ENCODE measurements around the gene CUL4A.
"Not testable (repeated sequence)": the region's sequence is repeated elsewhere in the genome, so short reads cannot be mapped to it uniquely, and the experiment has no call there.

The CUL4A gene

GRCh38 chr13:113232208-113233003, 23.0 kb downstream of the CUL4A start:
- no peak for DNase-seq (ENCODE audit: low read depth)
- TF ChIP-seq CTCF (IDR thresholded peaks at IDR 0.05; ENCODE audit: insufficient read depth, low read depth, low read length, missing control alignments), result no peak
- H3K4me3 ChIP-seq (ENCODE audit: low read depth, low read length), result no peak overlapping the region

- H3K4me3 ChIP-seq (ENCODE audit: low read depth, low read length), result no peak overlapping the region
- no peak for DNase-seq (ENCODE audit: low read depth)
- TF ChIP-seq CTCF (IDR thresholded peaks at IDR 0.05; ENCODE audit: insufficient read depth, low read depth, low read length, missing control alignments), result no peak
These were observed 23.7 kb downstream of the CUL4A start for GRCh38 chr13:113233101-113233500.

- no peak overlapping the region for H3K4me3 ChIP-seq (ENCODE audit: low read depth, low read length)
- DNase-seq (ENCODE audit: low read depth), result no peak
- TF ChIP-seq CTCF (IDR thresholded peaks at IDR 0.05; ENCODE audit: insufficient read depth, low read depth, low read length, missing control alignments), result no peak
These were observed 29.1 kb downstream of the CUL4A start for GRCh38 chr13:113238536-113238935.

- no peak for TF ChIP-seq CTCF (IDR thresholded peaks at IDR 0.05; ENCODE audit: insufficient read depth, low read depth, low read length, missing control alignments)
- no peak overlapping the region for H3K4me3 ChIP-seq (ENCODE audit: low read depth, low read length)
- no peak for DNase-seq (ENCODE audit: low read depth)
These were observed 29.9 kb downstream of the CUL4A start for GRCh38 chr13:113239357-113239756.

- H3K4me3 ChIP-seq (ENCODE audit: low read depth, low read length), result no peak overlapping the region
- TF ChIP-seq CTCF (IDR thresholded peaks at IDR 0.05; ENCODE audit: insufficient read depth, low read depth, low read length, missing control alignments), result no peak
- DNase-seq (ENCODE audit: low read depth), result no peak
These were observed 30.6 kb downstream of the CUL4A start for GRCh38 chr13:113239986-113240385.

GRCh38 chr13:113241623-113242022, 32.2 kb downstream of the CUL4A start:
- DNase-seq (ENCODE audit: low read depth); H3K4me3 ChIP-seq (ENCODE audit: low read depth, low read length): not testable (repeated sequence)

- no peak for TF ChIP-seq CTCF (IDR thresholded peaks at IDR 0.05; ENCODE audit: insufficient read depth, low read depth, low read length, missing control alignments)
- DNase-seq (ENCODE audit: low read depth), result no peak
- no peak overlapping the region for H3K4me3 ChIP-seq (ENCODE audit: low read depth, low read length)
These were observed 34.4 kb downstream of the CUL4A start for GRCh38 chr13:113243847-113244246.

Data from GM12865 (cell line).